C4-2B (cell line): ENCODE measurements around the gene FCGR3B.
"Not testable (repeated sequence)": the region's sequence is repeated elsewhere in the genome, so short reads cannot be mapped to it uniquely, and the experiment has no call there.

Source experiments
- ZFX ChIP-seq: fragments of 450-650 bp; IDR thresholded peaks from 2 replicates; pipeline ENCODE4 v1.6.1; 2017
- TF ChIP-seq, protein P1 (sequence below): fragments of 450-650 bp; conservative IDR thresholded peaks from 2 replicates; pipeline ENCODE4 v1.5.1; 2017; ENCODE audit warnings: mild to moderate bottlenecking

DNA sequence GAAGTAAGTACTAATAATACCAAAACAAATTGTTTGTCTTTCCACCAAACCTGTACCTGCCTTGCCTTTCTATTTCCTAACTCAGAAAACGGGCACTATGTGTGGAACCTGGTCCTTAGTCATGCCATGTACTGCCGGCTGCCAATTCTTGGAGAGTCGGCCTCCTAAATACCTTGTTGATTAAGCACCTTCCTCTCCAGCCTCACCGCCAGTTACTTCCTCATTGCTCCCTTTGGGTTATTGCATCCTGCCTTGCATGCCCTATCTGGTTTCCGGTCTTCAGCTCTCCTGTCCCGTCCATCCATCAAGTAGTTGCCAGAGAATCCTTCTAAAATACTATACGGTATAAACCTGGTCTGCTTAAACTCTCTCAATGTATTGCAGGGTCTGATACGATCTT lies 8.9 kb downstream of the FCGR3B start:
- TF ChIP-seq, protein P1, sequence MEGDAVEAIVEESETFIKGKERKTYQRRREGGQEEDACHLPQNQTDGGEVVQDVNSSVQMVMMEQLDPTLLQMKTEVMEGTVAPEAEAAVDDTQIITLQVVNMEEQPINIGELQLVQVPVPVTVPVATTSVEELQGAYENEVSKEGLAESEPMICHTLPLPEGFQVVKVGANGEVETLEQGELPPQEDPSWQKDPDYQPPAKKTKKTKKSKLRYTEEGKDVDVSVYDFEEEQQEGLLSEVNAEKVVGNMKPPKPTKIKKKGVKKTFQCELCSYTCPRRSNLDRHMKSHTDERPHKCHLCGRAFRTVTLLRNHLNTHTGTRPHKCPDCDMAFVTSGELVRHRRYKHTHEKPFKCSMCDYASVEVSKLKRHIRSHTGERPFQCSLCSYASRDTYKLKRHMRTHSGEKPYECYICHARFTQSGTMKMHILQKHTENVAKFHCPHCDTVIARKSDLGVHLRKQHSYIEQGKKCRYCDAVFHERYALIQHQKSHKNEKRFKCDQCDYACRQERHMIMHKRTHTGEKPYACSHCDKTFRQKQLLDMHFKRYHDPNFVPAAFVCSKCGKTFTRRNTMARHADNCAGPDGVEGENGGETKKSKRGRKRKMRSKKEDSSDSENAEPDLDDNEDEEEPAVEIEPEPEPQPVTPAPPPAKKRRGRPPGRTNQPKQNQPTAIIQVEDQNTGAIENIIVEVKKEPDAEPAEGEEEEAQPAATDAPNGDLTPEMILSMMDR, result not testable (repeated sequence)
- not testable (repeated sequence) for TF ChIP-seq ZFX
